ENCODE measurements around the gene CPHXL2. TPM values are rescaled to one million over a fixed set of nuclear protein-coding genes. Genes with fewer than 3 reads are reported as not detected.

The CPHXL2 gene
- total RNA-seq, 1 donor from 2014 or later: not detected

- DNase-seq: no peak
- Histone ChIP-seq H3K27ac (replicated peaks) (no peak overlapping the region), H3K4me1 (peaks cover 23% of the 10 kb centered on the region), H3K36me3 (peaks cover 78% of the 10 kb centered on the region), H3K9me3 (replicated peaks) (no peaks in the 10 kb centered on the region), H3K27me3 (ENCODE audit: low read depth) (no peaks in the 10 kb centered on the region), H3K4me3 (no peak overlapping the region)
- intact Hi-C loops (cut with micrococcal nuclease): loop anchor here (10.0 kb wide), 1 partner anchor 132 kb away; no protein-coding TSS in a partner anchor
- no peak for TF ChIP-seq CTCF (IDR thresholded peaks at IDR 0.05; ENCODE audit: borderline replicate concordance)
Observed at GRCh38 chr16:75616521-75617010, 60.2 kb downstream of the CPHXL2 start.

GRCh38 chr16:75615619-75616018, 61.2 kb downstream of the CPHXL2 start:
- no peak overlapping the region for H3K4me3 ChIP-seq
- peaks cover 88% of the 10 kb centered on the region for H3K36me3 ChIP-seq
- no peaks in the 10 kb centered on the region for H3K27me3 ChIP-seq (ENCODE audit: low read depth)
- no peaks in the 10 kb centered on the region for H3K9me3 ChIP-seq (replicated peaks)
- H3K27ac ChIP-seq (replicated peaks): no peak overlapping the region
- no peak for DNase-seq
- no peak for TF ChIP-seq CTCF (IDR thresholded peaks at IDR 0.05; ENCODE audit: borderline replicate concordance)
- H3K4me1 ChIP-seq: peaks cover 13% of the 10 kb centered on the region
- intact Hi-C loops (cut with micrococcal nuclease): loop anchor here (10.0 kb wide), 1 partner anchor 131 kb away; no protein-coding TSS in a partner anchor

- Histone ChIP-seq H3K4me1 (peaks cover 8% of the 10 kb centered on the region), H3K36me3 (peaks cover 89% of the 10 kb centered on the region), H3K27ac (replicated peaks) (no peak overlapping the region), H3K27me3 (ENCODE audit: low read depth) (no peaks in the 10 kb centered on the region), H3K9me3 (replicated peaks) (no peaks in the 10 kb centered on the region), H3K4me3 (no peak overlapping the region)
- TF ChIP-seq CTCF (IDR thresholded peaks at IDR 0.05; ENCODE audit: borderline replicate concordance): no peak
- no peak for DNase-seq
- intact Hi-C loops (cut with micrococcal nuclease): loop anchor here (10.0 kb wide), 1 partner anchor 129 kb away; no protein-coding TSS in a partner anchor
Observed at GRCh38 chr16:75614066-75614897, 62.5 kb downstream of the CPHXL2 start.

Other genes with a start within 250 kb of the CPHXL2 start
- 24.9 TPM for gene CFDP1, start 243.5 kb downstream of the CPHXL2 start, total RNA-seq
- gene TMEM170A, start 212.3 kb downstream of the CPHXL2 start, total RNA-seq: 10.3 TPM
- gene CHST6, start 181.6 kb downstream of the CPHXL2 start, total RNA-seq: 1.4 TPM
- 0.85 TPM for gene CHST5, start 140.9 kb downstream of the CPHXL2 start, total RNA-seq
- 6.6 TPM for gene TMEM231, start 120.8 kb downstream of the CPHXL2 start, total RNA-seq
- gene GABARAPL2, start 110.6 kb downstream of the CPHXL2 start, total RNA-seq: 280 TPM
- gene ADAT1, start 53.7 kb downstream of the CPHXL2 start, total RNA-seq: 28.4 TPM
- gene KARS1, start 29.3 kb downstream of the CPHXL2 start, total RNA-seq: 127 TPM
- gene TERF2IP, start 29.2 kb downstream of the CPHXL2 start, total RNA-seq: 60.1 TPM
- not detected for gene DUXB, start 24.5 kb upstream of the CPHXL2 start, total RNA-seq
- not detected for gene CPHXL, start 49.5 kb upstream of the CPHXL2 start, total RNA-seq